Suprapubic skin (tissue), 4 donors: ENCODE measurements around the gene DUS2. TPM values are rescaled to one million over a fixed set of nuclear protein-coding genes. Genes with fewer than 3 reads are reported as not detected.
A peak's percentile ranks its signal among the peaks of the same experiment; 100 is the strongest.

Experiments used
- DNase-seq, 2 donors: peaks; one replicate each; pipeline ENCODE4 v3.0.0-alpha.2; 2019; ENCODE audit warnings: low spot score in 2 of 2
- H3K27ac ChIP-seq: fragments of 200-600 bp; sonication (generic); one replicate; pipeline ENCODE4 v1.5.1; 2019
- H3K27me3 ChIP-seq: fragments of 200-600 bp; sonication (generic); one replicate; pipeline ENCODE4 v1.5.1; 2019
- H3K36me3 ChIP-seq: fragments of 200-600 bp; sonication (generic); one replicate; pipeline ENCODE4 v1.5.1; 2019
- H3K4me1 ChIP-seq: fragments of 200-600 bp; sonication (generic); one replicate; pipeline ENCODE4 v1.5.1; 2019
- H3K4me3 ChIP-seq: fragments of 200-600 bp; sonication (generic); one replicate; pipeline ENCODE4 v1.5.1; 2019; ENCODE audit warnings: mild to moderate bottlenecking
- H3K9me3 ChIP-seq: fragments of 200-600 bp; sonication (generic); one replicate; pipeline ENCODE4 v1.5.1; 2019
- EP300 ChIP-seq: sonication (generic); formaldehyde crosslinking; IDR thresholded peaks from one replicate; pipeline ENCODE4 v1.6.1; 2017; ENCODE audit warnings: antibody characterized with exemption
- POLR2A ChIP-seq, 2 donors: fragments of 450-650 bp; IDR thresholded peaks; one replicate each; pipeline ENCODE4 v1.6.1; 2017; ENCODE audit warnings: antibody characterized with exemption in 2 of 2, mild to moderate bottlenecking in 2 of 2, moderate library complexity in 2 of 2
- POLR2AphosphoS5 ChIP-seq, 3 donors: sonication (generic); formaldehyde crosslinking; IDR thresholded peaks; one replicate each; pipeline ENCODE4 v1.6.1; 2017; ENCODE audit warnings: antibody characterized with exemption in 3 of 3
- WGBS: methylation state at CpG from one replicate; pipeline ENCODE4 v1.1.5; 2018; 5-methylcytosine and 5-hydroxymethylcytosine counted together
- total RNA-seq, 4 donors: library from RNA; depleted of rRNA; stranded (reverse); fragments of >200 nt; gene quantifications; one replicate each; pipeline ENCODE4 v1.1.0, GENCODE V29; 2016
- TF ChIP-seq, protein P1 (sequence below), 2 donors: fragments of 200-600 bp in 1 of 2; fragments of 450-650 bp in 1 of 2; sonication (generic) in 1 of 2; IDR thresholded peaks; one replicate each; pipeline ENCODE4 v1.5.1; 2016 to 2019; ENCODE audit warnings: antibody characterized with exemption in 2 of 2, mild to moderate bottlenecking in 1 of 2, moderate library complexity in 1 of 2

DUS2 gene
- total RNA-seq, 4 donors from 2014 or later: 14.4 to 21.6 (median 15.5) TPM

- H3K4me1 ChIP-seq: no peaks in the 10 kb centered on the region
- H3K27ac ChIP-seq: no peak overlapping the region
- WGBS: 68% methylated on average over 11 of the region's 11 CpGs
- no peaks in the 10 kb centered on the region for H3K36me3 ChIP-seq
- H3K4me3 ChIP-seq: no peak overlapping the region
- no peak for TF ChIP-seq EP300
- TF ChIP-seq, protein P1, sequence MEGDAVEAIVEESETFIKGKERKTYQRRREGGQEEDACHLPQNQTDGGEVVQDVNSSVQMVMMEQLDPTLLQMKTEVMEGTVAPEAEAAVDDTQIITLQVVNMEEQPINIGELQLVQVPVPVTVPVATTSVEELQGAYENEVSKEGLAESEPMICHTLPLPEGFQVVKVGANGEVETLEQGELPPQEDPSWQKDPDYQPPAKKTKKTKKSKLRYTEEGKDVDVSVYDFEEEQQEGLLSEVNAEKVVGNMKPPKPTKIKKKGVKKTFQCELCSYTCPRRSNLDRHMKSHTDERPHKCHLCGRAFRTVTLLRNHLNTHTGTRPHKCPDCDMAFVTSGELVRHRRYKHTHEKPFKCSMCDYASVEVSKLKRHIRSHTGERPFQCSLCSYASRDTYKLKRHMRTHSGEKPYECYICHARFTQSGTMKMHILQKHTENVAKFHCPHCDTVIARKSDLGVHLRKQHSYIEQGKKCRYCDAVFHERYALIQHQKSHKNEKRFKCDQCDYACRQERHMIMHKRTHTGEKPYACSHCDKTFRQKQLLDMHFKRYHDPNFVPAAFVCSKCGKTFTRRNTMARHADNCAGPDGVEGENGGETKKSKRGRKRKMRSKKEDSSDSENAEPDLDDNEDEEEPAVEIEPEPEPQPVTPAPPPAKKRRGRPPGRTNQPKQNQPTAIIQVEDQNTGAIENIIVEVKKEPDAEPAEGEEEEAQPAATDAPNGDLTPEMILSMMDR (IDR thresholded peaks at IDR 0.05): no peak
- TF ChIP-seq POLR2A (IDR thresholded peaks at IDR 0.05): no peak
- no peak for TF ChIP-seq POLR2AphosphoS5 (IDR thresholded peaks at IDR 0.05)
- H3K27me3 ChIP-seq: no peaks in the 10 kb centered on the region
- H3K9me3 ChIP-seq: no peaks in the 10 kb centered on the region
- DNase-seq: no peak
Observed at GRCh38 chr16:67987460-67988160, 35.5 kb upstream of the DUS2 start.

DNA sequence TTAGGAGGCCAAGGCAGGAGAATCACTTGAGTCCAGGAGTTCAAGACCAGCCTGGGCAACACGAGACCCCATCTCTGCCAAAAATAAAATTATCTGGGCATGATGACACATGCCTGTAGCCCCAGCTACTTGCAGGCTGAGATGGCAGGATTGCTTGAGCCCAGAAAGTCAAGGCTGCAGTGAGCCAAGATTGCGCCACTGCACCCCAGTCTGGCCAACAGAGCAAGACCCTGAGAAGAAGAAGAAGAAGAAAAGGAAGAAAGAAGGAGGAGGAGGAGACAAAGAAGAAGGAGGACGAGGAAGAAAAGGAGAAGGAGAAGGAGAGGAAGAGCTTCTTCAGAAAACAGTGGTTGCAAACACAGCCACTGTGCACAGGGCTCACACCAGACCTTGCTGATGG, 34.4 kb upstream of the DUS2 start:
- Histone ChIP-seq H3K27ac (no peak overlapping the region), H3K4me3 (no peak overlapping the region), H3K27me3 (no peaks in the 10 kb centered on the region), H3K9me3 (no peaks in the 10 kb centered on the region), H3K4me1 (peaks cover 11% of the 10 kb centered on the region), H3K36me3 (no peaks in the 10 kb centered on the region)
- WGBS: 72% methylated on average over 3 of the region's 3 CpGs
- no peak for DNase-seq
- no peak for TF ChIP-seq POLR2AphosphoS5 (IDR thresholded peaks at IDR 0.05)
- no peak for TF ChIP-seq EP300
- TF ChIP-seq, protein P1 (IDR thresholded peaks at IDR 0.05): no peak
- no peak for TF ChIP-seq POLR2A (IDR thresholded peaks at IDR 0.05)

GRCh38 chr16:67989322-67990017, 33.6 kb upstream of the DUS2 start:
- Histone ChIP-seq H3K27me3 (no peaks in the 10 kb centered on the region), H3K4me3 (no peak overlapping the region), H3K9me3 (no peaks in the 10 kb centered on the region), H3K36me3 (no peaks in the 10 kb centered on the region), H3K27ac (no peak overlapping the region), H3K4me1 (peaks cover 15% of the 10 kb centered on the region)
- TF ChIP-seq POLR2A (IDR thresholded peaks at IDR 0.05): no peak
- TF ChIP-seq, protein P1 (IDR thresholded peaks at IDR 0.05): no peak
- TF ChIP-seq POLR2AphosphoS5 (IDR thresholded peaks at IDR 0.05): no peak
- no peak for TF ChIP-seq EP300
- WGBS: 91% methylated on average over 7 of the region's 8 CpGs
- no peak for DNase-seq

- no peak for DNase-seq
- H3K4me3 ChIP-seq: no peak overlapping the region
- TF ChIP-seq, protein P1 (IDR thresholded peaks at IDR 0.05): no peak
- no peaks in the 10 kb centered on the region for H3K36me3 ChIP-seq
- no peaks in the 10 kb centered on the region for H3K27me3 ChIP-seq
- peaks cover 15% of the 10 kb centered on the region for H3K4me1 ChIP-seq
- 87% methylated on average over 6 of the region's 6 CpGs for WGBS
- H3K27ac ChIP-seq: no peak overlapping the region
- H3K9me3 ChIP-seq: no peaks in the 10 kb centered on the region
Observed at GRCh38 chr16:67990018-67990386, 33.1 kb upstream of the DUS2 start.

DNA sequence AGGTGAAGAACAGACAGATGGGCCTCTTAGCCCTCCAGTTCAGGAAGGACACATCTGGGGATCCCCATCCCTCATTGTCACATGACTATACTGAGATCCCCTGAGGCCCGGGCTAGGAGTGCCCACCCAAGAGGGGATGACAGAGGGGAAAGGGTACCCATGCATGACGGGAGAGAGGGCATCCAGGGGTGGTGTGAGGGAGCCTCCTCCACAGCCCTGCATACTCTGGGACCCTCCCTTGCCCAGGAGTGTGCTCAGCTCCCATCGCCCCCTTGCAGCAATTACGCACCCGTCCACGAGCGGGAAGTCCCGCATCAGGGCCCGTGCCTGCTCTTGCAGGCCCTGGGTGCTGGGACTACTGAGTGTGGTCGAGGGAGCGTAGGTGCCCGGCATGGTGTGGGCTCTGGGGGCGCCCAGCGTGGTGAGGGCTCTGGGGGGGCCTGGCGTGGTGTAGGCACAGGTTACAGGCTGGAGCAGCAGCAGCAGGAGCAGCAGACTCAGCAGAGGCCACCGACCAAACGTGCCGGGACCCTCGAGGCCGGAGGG, 30.4 kb upstream of the DUS2 start:
- TF ChIP-seq, protein P1 (IDR thresholded peaks at IDR 0.05): no peak
- no peak for TF ChIP-seq POLR2A (IDR thresholded peaks at IDR 0.05)
- TF ChIP-seq POLR2AphosphoS5 (IDR thresholded peaks at IDR 0.05): no peak
- TF ChIP-seq EP300: no peak
- Histone ChIP-seq H3K27me3 (no peaks in the 10 kb centered on the region), H3K4me3 (peak overlapping the region; percentile 39), H3K36me3 (no peaks in the 10 kb centered on the region), H3K9me3 (no peaks in the 10 kb centered on the region), H3K27ac (no peak overlapping the region), H3K4me1 (peaks cover 15% of the 10 kb centered on the region)
- DNase-seq: no peak
- 32% methylated on average over 8 of the region's 20 CpGs for WGBS
